Dermis microvascular lymphatic vessel endothelial cell (primary cell): ENCODE data around the gene NPTXR. TPM values are rescaled to one million over a fixed set of nuclear protein-coding genes. Genes with fewer than 3 reads are reported as not detected.

Experiments
- DNase-seq, 2 donors: peaks; one replicate each; pipeline versions ENCODE4 v3.0.0 to v3.0.0-alpha.2; 2010; ENCODE audit warnings: low read depth in 2 of 2
- total RNA-seq: library from RNA; depleted of rRNA; stranded (reverse); fragments of >200 nt; gene quantifications from 2 replicates; pipeline ENCODE4 v1.2.1, GENCODE V29; 2014

NPTXR gene
- total RNA-seq, 1 donor from 2014 or later: 0.13 TPM

- no peak for DNase-seq
These were observed 44.4 kb downstream of the NPTXR start for GRCh38 chr22:38799265-38800002.

DNA sequence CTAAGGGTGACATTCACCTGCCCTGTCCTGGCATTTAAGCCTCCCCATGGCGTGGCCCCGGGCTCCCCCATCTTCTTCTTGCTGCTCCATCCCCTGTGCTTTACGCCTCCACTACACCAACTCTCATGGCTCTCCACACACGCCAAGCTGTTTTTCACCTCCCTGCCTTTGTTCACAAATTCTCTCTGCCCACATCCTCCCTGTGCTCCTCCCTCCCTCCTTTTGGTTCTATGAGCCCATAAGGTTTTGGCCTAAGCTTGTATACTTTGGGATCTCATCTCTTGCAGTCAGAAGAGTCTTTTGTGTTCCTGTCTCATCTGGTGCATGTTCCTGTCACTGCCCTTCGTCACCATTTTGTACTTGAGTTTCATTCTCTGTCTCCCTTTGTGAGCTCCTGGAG, 45.3 kb downstream of the NPTXR start:
- DNase-seq: no peak

- no peak for DNase-seq
These were observed 47.4 kb downstream of the NPTXR start for GRCh38 chr22:38796262-38796957.

- no peak for DNase-seq
These were observed 48.3 kb downstream of the NPTXR start for GRCh38 chr22:38795569-38795968.

DNA sequence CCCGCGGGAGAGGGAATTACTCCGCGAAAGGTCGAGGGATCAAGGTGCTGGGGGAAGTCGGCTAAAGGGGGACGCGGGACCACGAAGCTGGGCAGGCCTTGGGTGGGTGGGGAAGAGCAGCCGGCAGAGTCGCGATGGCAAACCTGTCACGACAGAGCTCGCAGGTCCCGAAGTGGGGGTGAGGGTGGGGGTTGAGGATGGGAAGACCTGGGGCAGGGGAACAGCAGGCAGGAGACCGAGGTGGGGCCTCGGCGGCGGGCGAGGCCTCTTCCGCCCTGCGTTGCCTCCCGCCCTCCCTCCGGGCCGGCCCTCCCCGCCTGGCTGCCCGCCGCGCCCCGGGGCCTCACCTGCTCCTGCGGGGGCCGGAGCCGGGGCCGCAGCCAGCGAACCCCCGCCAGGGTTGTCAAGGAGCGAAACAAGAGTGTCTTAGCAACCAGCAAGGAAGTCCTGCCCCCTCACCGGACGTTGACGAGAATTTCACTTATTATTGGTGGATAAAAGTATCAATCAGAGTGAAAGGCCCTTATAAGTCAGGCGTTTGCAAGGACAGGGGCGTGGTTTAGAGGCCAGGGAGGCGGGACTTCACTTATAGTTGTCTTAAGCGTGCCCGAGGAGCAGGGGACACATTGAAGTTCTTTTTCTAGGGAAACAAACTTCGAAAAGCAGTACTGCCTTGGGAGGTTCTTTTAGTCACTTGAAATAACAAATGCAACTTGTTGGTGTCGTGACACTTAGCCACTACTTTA, 49.9 kb downstream of the NPTXR start, which contains the start of gene DNAL4:
Gene DNAL4 (minus strand): TSS at position 423 of the 746 bp plus-strand sequence. CDS start 11,412 bp downstream, outside the sequence.
- peak; percentile 96 to 98 for DNase-seq

GRCh38 chr22:38793317-38793716, 50.5 kb downstream of the NPTXR start:
- DNase-seq: no peak

DNA sequence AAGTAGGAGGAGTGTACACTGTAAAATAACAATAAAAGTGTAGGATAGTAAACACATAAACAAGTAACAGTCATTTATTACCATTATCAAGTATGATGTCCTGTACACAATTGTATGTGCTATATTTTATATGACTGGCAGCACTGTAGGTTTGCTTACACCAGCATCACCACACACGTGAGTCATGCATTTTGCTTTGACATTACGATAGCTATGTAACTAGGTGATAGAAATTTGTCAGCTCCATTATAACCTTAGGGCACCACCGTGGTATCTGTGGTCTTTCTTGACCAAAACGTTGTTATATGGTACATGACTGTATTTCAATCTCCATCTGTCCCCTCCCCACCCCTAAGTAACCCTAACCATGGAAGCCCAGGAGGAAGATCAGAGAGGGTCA, 51.0 kb downstream of the NPTXR start:
- DNase-seq: no peak

DNA sequence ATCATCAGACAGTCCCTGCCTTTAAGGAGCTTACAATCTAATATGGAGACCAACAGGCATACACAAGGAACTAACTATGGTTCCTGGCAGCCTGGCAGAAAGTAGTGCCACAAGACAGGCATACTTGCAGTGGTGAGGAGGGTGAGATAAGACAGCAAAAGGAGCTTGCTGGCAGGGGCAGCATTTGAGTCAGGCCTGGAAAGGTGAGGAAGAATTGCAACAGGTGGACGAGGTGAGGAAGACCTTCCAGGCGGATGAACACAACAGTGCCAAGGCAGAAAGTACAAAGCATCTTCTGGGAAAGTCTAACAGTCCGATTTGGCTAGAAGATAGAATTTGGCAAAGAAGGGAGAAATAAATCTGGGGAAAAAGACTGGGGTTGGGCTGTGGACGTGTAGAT, 54.2 kb downstream of the NPTXR start:
- no peak for DNase-seq

GRCh38 chr22:38788846-38789245, 55.0 kb downstream of the NPTXR start:
- DNase-seq: no peak

DNA sequence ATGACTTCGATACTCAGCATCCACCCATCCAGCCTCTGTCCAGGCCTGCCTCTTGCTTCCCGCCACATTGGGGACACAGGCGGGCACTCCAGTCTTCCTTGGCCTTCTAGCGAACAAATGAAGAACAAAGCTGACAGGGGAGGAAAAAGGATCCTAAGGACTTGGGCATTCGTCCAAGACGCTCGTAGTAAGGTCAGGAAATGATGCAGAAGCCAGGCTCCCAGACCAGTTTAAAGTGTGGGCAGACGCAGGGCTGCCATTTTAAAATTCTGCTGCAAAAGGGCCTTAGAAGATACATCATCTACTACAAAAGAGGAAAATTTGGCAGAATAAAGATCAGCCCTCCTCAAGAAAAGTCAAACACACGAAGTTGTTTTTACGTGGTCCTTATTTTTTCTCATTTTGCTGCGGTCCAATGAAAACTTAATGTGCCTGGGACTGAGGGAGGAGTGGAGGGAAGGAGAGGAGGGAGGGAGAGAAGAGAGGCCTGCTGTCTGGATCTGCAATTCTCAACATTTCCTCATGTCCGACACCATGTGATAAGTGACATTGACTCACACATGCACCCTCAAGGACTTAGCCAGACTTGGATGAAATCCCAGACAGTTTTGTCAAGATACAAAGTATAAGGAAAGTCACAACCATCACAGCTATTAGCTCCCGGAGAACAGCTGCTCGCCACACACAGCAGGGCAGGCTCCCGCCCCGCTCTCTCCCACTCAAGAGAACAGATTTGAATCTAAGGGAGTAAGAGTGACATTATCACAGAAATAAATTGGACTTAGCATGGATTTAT, 55.6 kb downstream of the NPTXR start:
- peak in 1 of 2 donors; percentile 64 for DNase-seq

GRCh38 chr22:38786631-38787030, 57.2 kb downstream of the NPTXR start:
- DNase-seq: no peak

DNA sequence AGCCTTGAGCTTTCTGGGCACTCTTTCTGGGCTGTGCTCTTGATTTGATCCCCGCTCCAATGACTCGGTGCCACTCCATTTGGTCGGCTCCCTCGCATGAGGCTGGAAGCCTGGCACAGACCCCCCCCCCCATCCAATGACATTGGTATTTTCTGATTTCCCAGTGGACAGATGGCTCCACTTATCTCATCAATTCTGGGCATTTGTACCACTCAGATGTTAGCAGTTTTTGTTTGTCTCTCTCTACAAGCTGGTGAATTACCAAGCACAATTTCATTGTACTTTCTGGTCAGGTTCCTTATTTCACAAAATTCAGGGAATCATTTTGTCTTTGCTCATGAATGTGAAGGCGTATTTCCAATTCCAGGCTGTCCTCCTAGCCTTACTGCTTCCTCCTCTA, 59.0 kb downstream of the NPTXR start:
- no peak for DNase-seq

- DNase-seq: no peak
These were observed 59.8 kb downstream of the NPTXR start for GRCh38 chr22:38784035-38784434.

- DNase-seq: no peak
These were observed 60.7 kb downstream of the NPTXR start for GRCh38 chr22:38783095-38783615.

DNA sequence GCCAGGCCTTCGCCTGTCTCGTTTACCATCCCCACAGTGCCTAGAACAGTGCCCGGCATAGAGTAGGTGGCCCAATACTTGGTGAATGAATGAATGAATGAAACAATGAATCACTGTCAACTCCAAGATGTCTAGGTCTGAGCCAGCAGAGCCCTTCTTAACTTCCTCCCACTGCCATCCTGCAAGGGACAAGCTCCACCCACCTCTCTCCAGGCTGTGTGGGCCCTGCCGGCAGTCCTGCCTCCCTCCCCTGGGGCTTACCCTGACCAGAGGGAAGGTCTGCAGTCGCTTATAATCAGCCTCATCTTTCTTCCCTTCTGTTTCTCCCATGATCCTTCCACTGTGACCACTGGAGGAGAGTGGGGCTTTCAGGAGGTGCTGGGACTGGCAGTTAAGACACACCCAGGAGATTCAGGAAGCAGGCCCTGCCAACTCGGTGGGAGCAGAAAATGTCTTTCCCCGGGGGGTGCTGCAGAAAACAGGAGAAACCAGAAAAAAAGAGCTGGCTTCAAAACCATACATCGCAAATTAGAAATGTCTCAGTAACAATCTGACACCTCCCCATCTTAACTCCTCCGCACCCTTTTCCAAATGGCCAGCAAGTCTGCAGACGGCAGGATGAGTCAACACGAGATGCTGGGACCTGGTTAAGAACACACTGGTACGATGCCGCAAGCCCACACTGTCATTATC, 61.3 kb downstream of the NPTXR start:
- no peak for DNase-seq

DNA sequence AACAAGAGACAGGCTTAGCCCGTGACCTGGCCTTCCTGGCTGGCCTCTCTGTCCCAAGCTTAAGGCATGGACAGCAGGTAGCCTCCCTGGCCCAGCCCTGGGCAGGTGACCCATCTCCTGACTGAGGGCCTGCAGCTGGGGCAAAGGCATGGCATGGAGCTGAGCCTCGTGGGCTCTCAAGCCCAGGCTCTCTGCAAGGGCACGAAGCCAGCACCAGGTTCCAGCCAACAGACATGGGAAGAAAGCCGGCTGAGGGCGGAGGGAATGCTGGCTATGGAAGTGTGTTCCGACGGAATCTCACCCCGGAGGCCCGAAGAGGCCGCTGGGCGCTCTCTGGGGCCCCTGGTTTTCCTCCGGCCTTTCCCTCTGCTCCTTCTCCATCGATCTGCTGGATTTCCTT, 62.8 kb downstream of the NPTXR start:
- DNase-seq: no peak

DNA sequence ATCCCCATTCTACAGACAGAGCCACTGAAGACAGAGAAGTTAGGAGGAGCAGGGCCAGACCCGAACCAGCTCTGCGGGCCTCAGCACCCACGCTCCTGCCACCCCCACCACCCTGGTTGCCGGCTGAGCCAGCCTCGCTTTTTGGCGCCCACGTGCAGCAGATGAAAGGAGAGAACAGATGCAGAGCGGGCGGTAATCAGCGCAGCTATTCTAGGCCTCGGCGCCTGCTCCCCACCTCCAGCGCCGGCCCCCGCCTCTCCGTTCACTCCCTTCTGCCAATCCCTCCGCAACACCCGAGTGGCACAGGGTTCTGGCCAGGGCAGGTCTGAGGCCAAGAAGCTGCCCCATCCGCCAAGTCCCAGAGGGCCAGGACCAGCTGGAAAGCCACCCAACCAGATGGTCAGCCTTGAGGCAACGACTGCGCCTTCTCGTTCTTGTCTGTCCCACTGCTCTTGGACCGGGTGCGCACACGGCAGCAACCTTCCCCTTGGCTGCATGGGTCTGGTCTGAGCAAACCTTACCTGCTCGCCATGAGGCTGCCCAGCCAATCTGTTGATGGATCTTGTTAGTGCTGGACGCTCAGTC, 66.6 kb downstream of the NPTXR start:
- no peak for DNase-seq

DNA sequence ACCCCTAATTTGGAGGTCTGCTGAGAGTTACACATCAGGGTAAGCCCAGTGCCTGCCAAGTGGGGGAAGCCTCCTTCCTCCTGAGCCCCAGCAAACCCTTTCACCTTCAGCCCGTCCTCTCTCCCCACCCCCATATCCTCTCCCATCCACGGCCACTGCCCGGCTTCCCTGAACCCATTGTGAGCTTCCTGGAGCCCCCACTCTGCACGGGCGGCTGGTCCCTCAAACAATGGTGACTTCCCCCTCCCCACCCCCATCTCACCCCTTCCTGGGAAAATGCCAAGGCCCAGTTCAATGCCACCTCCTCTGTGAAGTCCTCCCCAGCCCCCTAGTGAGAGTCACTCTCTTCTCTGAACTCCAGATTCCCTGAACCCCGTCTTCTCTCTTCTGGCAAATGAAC, 67.7 kb downstream of the NPTXR start:
- DNase-seq: no peak

- no peak for DNase-seq
These were observed 68.2 kb downstream of the NPTXR start for GRCh38 chr22:38775656-38776055.

- DNase-seq: no peak
These were observed 69.2 kb downstream of the NPTXR start for GRCh38 chr22:38774496-38775166.
